GM23338 (cell line): ENCODE data around the gene CD46. TPM values are rescaled to one million over a fixed set of nuclear protein-coding genes. Genes with fewer than 3 reads are reported as not detected.

Experiments
- ATAC-seq: fragments of 200-7000 bp; cut with Tn5 transposase; 3 replicates; pipeline ENCODE4 v1.9.1; 2020
- DNase-seq: peaks from one replicate; pipeline ENCODE4 v3.0.0-alpha.2; 2015; ENCODE audit warnings: low spot score
- H2AFZ ChIP-seq: fragments of 200-600 bp; sonication (generic); 2 replicates; pipeline ENCODE4 v1.8.0; 2016; ENCODE audit warnings: antibody characterized with exemption, mild to moderate bottlenecking, moderate library complexity
- H3F3A ChIP-seq: fragments of 200-600 bp; sonication (generic); replicated peaks from 2 replicates; pipeline ENCODE4 v1.8.0; 2017; ENCODE audit warnings: antibody characterized with exemption, mixed run types, low read depth
- H3K27ac ChIP-seq: fragments of 200-600 bp; sonication (generic); 2 replicates; pipeline ENCODE4 v1.6.1; 2016; ENCODE audit warnings: low read depth
- H3K27me3 ChIP-seq: fragments of 200-600 bp; sonication (generic); 2 replicates; pipeline ENCODE4 v1.8.0; 2016; ENCODE audit warnings: mild to moderate bottlenecking, mixed run types, moderate library complexity; ENCODE audit not compliant: insufficient read depth
- H3K36me3 ChIP-seq: fragments of 200-600 bp; sonication (generic); 2 replicates; pipeline ENCODE4 v1.8.0; 2016; ENCODE audit warnings: mild to moderate bottlenecking; ENCODE audit not compliant: insufficient read depth
- H3K4me1 ChIP-seq: fragments of 200-600 bp; sonication (generic); 2 replicates; pipeline ENCODE4 v1.8.0; 2016; ENCODE audit warnings: mild to moderate bottlenecking, moderate library complexity; ENCODE audit not compliant: insufficient read depth
- H3K4me2 ChIP-seq: fragments of 200-600 bp; sonication (generic); 2 replicates; pipeline ENCODE4 v1.7.1; 2017; ENCODE audit warnings: mixed run types
- H3K4me3 ChIP-seq: fragments of 200-600 bp; sonication (generic); 2 replicates; pipeline ENCODE4 v1.6.1; 2016; ENCODE audit warnings: mixed run types
- H3K79me2 ChIP-seq: fragments of 200-600 bp; sonication (generic); replicated peaks from 2 replicates; pipeline ENCODE4 v1.8.0; 2017; ENCODE audit warnings: mild to moderate bottlenecking; ENCODE audit not compliant: insufficient read depth
- H3K9me2 ChIP-seq: fragments of 200-600 bp; sonication (generic); 2 replicates; pipeline ENCODE4 v1.8.0; 2017; ENCODE audit not compliant: insufficient read depth
- H4K20me1 ChIP-seq: fragments of 200-600 bp; sonication (generic); replicated peaks from 2 replicates; pipeline ENCODE4 v1.8.0; 2017; ENCODE audit warnings: mild to moderate bottlenecking; ENCODE audit not compliant: insufficient read depth
- H3K27ac Mint-ChIP-seq: 2 replicates; pipeline ENCODE4 v1.8.0; 2020; ENCODE audit warnings: inconsistent platforms, mild to moderate bottlenecking, moderate library complexity, mixed read lengths
- H3K27me3 Mint-ChIP-seq: 3 replicates; pipeline ENCODE4 v1.8.0; 2022; ENCODE audit warnings: low read depth, mild to moderate bottlenecking, moderate library complexity, mixed read lengths, inconsistent platforms; ENCODE audit not compliant: insufficient read depth, poor library complexity
- H3K36me3 Mint-ChIP-seq: 3 replicates; pipeline ENCODE4 v1.8.0; 2021; ENCODE audit warnings: low read depth, mild to moderate bottlenecking, inconsistent platforms, moderate library complexity, mixed read lengths
- H3K4me1 Mint-ChIP-seq: 3 replicates; pipeline ENCODE4 v1.8.0; 2020; ENCODE audit warnings: mild to moderate bottlenecking, inconsistent platforms, mixed read lengths
- H3K4me3 Mint-ChIP-seq: 3 replicates; pipeline ENCODE4 v1.8.0; 2021; ENCODE audit warnings: moderate library complexity, mild to moderate bottlenecking, inconsistent platforms, mixed read lengths
- H3K9me3 Mint-ChIP-seq: 3 replicates; pipeline ENCODE4 v1.8.0; 2020; ENCODE audit warnings: moderate library complexity, mild to moderate bottlenecking, inconsistent platforms, mixed read lengths
- CREB1 ChIP-seq: fragments of 250-450 bp; sonication (Bioruptor Pico); IDR thresholded peaks from 2 replicates; pipeline ENCODE4 v1.5.0; 2020; ENCODE audit warnings: low read depth, mild to moderate bottlenecking, moderate library complexity
- ETS1 ChIP-seq: IDR thresholded peaks from 2 replicates; pipeline ENCODE4 v1.6.1; 2016; ENCODE audit warnings: antibody characterized with exemption
- EZH2 ChIP-seq: fragments of 200-600 bp; sonication (generic); IDR thresholded peaks from one replicate; pipeline ENCODE4 v1.8.0; 2017; ENCODE audit warnings: antibody characterized with exemption, mild to moderate bottlenecking, low read depth; ENCODE audit not compliant: unreplicated experiment
- EZH2phosphoT487 ChIP-seq: fragments of 200-600 bp; sonication (generic); IDR thresholded peaks from one replicate; pipeline ENCODE4 v1.8.1; 2018; ENCODE audit warnings: antibody characterized with exemption; ENCODE audit not compliant: unreplicated experiment
- JUNB ChIP-seq: IDR thresholded peaks from one replicate; pipeline ENCODE4 v1.6.1; 2016; ENCODE audit warnings: antibody characterized with exemption; ENCODE audit not compliant: unreplicated experiment
- NANOG ChIP-seq: IDR thresholded peaks from 2 replicates; pipeline ENCODE4 v1.6.1; 2016; ENCODE audit warnings: antibody characterized with exemption, borderline replicate concordance
- POLR2AphosphoS5 ChIP-seq: IDR thresholded peaks from 2 replicates; pipeline ENCODE4 v1.6.1; 2016; ENCODE audit warnings: antibody characterized with exemption, low read depth
- REST ChIP-seq: IDR thresholded peaks from one replicate; pipeline ENCODE4 v1.6.1; 2018; ENCODE audit warnings: antibody characterized with exemption; ENCODE audit not compliant: unreplicated experiment
- STAT1 ChIP-seq: IDR thresholded peaks from one replicate; pipeline ENCODE4 v1.6.1; 2016; ENCODE audit warnings: antibody characterized with exemption; ENCODE audit not compliant: unreplicated experiment
- ZNF114 ChIP-seq: fragments of 250-450 bp; sonication (Bioruptor Pico); IDR thresholded peaks from 2 replicates; pipeline ENCODE4 v1.5.0; 2020; ENCODE audit warnings: mild to moderate bottlenecking, moderate library complexity
- ZNF331 ChIP-seq: fragments of 250-450 bp; sonication (Bioruptor Pico); IDR thresholded peaks from 2 replicates; pipeline ENCODE4 v1.5.0; 2020; ENCODE audit warnings: low read depth, mild to moderate bottlenecking, moderate library complexity
- ZNF462 ChIP-seq: fragments of 250-450 bp; sonication (Bioruptor Pico); IDR thresholded peaks from 2 replicates; pipeline ENCODE4 v1.5.0; 2020; ENCODE audit warnings: mild to moderate bottlenecking, moderate library complexity
- polyA plus RNA-seq: library from polyadenylated mRNA; unstranded; fragments of >200 nt; fragmentation: Nextera tagmentation; extraction: Ambion mirVana; gene quantifications from 2 replicates; pipeline ENCODE4 v1.2.1, GENCODE V29; 2016
- total RNA-seq: library from RNA; depleted of rRNA; stranded (reverse); fragments of >200 nt; shearing (Covaris generic); gene quantifications from 2 replicates; pipeline ENCODE4 v1.2.3, GENCODE V29; 2014
- TF ChIP-seq, protein P1 (sequence below), 2 experiments: fragments of 200-600 bp in 1 of 2; sonication (generic) in 1 of 2; conservative IDR thresholded peaks; 2 replicates each; pipeline versions ENCODE4 v1.5.1 to v1.6.1; 2016 to 2017; ENCODE audit warnings: antibody characterized with exemption in 2 of 2, low read depth in 2 of 2, mild to moderate bottlenecking in 2 of 2, moderate library complexity in 1 of 2

Gene CD46
- total and polyA plus RNA-seq, 2 experiments from 2014 or later: 199 to 209 TPM

GRCh38 chr1:207826557-207827487 lies 75.0 kb downstream of the CD46 start:
- Mint-ChIP-seq H3K36me3 (no peaks in the 10 kb centered on the region), H3K27me3 (peaks cover 5% of the 10 kb centered on the region), H3K27ac (no peak overlapping the region), H3K4me3 (no peak overlapping the region), H3K9me3 (no peaks in the 10 kb centered on the region), H3K4me1 (peaks cover 21% of the 10 kb centered on the region)
- Histone ChIP-seq H3K4me2 (no peak overlapping the region), H3K4me3 (no peak overlapping the region), H3K27ac (no peak overlapping the region), H3K79me2 (no peaks in the 10 kb centered on the region), H4K20me1 (no peaks in the 10 kb centered on the region), H2AFZ (no peak overlapping the region), H3K4me1 (no peaks in the 10 kb centered on the region), H3K36me3 (no peaks in the 10 kb centered on the region), H3K9me2 (no peaks in the 10 kb centered on the region), H3K27me3 (no peaks in the 10 kb centered on the region), H3F3A (no peaks in the 10 kb centered on the region)
- TF ChIP-seq EZH2 (no peak), POLR2AphosphoS5 (no peak), ZNF462 (CRISPR knock-in tag) (no peak), ETS1 (no peak), ZNF331 (CRISPR knock-in tag) (no peak), JUNB (no peak), STAT1 (no peak), REST (no peak), CREB1 (CRISPR knock-in tag) (no peak), EZH2phosphoT487 (no peak), NANOG (no peak), ZNF114 (CRISPR knock-in tag) (no peak)
- TF ChIP-seq, protein P1, sequence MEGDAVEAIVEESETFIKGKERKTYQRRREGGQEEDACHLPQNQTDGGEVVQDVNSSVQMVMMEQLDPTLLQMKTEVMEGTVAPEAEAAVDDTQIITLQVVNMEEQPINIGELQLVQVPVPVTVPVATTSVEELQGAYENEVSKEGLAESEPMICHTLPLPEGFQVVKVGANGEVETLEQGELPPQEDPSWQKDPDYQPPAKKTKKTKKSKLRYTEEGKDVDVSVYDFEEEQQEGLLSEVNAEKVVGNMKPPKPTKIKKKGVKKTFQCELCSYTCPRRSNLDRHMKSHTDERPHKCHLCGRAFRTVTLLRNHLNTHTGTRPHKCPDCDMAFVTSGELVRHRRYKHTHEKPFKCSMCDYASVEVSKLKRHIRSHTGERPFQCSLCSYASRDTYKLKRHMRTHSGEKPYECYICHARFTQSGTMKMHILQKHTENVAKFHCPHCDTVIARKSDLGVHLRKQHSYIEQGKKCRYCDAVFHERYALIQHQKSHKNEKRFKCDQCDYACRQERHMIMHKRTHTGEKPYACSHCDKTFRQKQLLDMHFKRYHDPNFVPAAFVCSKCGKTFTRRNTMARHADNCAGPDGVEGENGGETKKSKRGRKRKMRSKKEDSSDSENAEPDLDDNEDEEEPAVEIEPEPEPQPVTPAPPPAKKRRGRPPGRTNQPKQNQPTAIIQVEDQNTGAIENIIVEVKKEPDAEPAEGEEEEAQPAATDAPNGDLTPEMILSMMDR (conservative IDR thresholded peaks at IDR 0.05; ENCODE audit: low read depth in 2 of 2): no peak
- DNase-seq (no peak), ATAC-seq (no peak)
